DMS114 treated with DMSO at 0.1 percent for 48 hours (cell line): Measurements from ENCODE around the gene NXPH2.
A peak's percentile ranks its signal among the peaks of the same experiment; 100 is the strongest.

Source experiments
- DNase-seq: peaks from one replicate; lab custom pipeline; 2025; ENCODE audit not compliant: unreplicated experiment; lab: John Stamatoyannopoulos, UW

NXPH2 gene

GRCh38 chr2:138779781-138780445 is at the start of gene NXPH2:
TSS of gene NXPH2 (minus strand) at chr2:138780390. CDS start at chr2:138780241, 149 bp downstream.
- DNase-seq: no peak

GRCh38 chr2:138829326-138829919 is 49.2 kb upstream of the NXPH2 start:
- no peak for DNase-seq

GRCh38 chr2:138827426-138828054 is 47.4 kb upstream of the NXPH2 start:
- DNase-seq: peak; percentile 42

DNA sequence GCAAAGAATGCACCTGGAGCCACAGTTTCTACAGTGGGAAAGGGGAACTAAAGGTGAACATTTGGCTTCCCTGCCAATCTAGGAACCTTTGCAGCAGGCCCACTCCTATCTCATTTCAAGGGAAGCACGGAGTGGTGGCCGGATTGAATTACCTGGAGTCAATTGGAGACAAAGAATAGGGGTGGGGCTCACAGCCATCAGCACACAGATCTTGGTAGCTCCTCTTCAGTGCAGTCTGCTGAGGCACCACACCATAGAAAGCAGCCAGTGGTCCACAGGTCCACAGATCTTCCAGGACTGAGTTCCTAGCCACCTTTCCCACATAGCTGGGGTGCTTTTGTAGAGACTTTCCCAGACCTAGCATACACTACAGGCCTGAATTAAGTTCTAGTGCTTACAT is 43.5 kb upstream of the NXPH2 start:
- no peak for DNase-seq

GRCh38 chr2:138819964-138820363 is 39.8 kb upstream of the NXPH2 start:
- DNase-seq: no peak

GRCh38 chr2:138818556-138818955 is 38.4 kb upstream of the NXPH2 start:
- DNase-seq: no peak

- DNase-seq: no peak
These were observed 34.1 kb upstream of the NXPH2 start for GRCh38 chr2:138814123-138814898.

GRCh38 chr2:138811431-138811830 is 31.2 kb upstream of the NXPH2 start:
- DNase-seq: no peak

DNA sequence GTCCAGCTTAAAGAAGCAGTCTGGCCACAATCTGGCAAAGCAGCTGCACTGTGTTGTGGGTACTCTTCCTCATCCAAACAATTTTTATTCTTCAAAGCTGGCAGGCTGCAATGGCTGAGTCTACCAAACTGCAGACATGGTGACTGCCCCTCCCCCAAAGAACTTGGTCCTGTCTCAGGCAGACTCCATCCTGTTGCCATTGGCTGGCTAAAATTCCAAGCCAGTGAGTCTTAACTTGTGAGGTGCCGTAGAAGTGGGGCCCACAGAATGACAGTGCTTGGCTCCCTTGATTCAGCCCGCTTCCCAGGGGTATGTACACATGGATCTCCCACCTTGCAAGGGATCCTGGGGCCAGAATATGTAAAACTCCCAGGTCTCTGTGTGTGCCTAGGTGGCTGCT is 14.5 kb upstream of the NXPH2 start:
- DNase-seq: no peak

DNA sequence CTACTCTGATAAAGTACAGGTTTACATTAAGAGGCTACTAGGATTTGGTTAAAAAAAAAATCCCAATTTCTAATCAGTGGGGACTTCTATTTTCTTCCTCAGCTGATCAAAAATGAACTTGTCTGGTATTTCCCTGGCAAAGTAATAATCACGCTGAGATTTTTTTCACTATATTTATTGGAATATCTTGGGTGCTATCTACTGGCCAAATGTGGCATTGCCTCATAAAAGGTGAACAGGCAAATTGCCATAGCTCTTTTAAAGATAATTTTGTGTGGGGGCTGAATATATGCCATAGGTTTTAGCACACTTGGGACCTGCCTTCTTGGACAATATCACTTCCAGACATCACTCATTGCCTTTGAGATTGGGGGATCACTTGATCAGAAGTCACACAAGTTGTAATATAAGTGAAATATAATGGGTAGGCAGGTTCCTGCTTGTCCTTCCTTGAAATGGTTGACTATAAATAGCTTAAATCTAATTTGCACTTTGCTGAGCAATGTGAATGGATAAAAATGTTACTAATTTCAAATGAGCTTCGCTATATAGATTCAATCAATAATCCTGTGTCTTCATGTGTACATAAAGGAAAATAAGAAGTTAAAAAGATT is 7.0 kb upstream of the NXPH2 start:
- DNase-seq: no peak

GRCh38 chr2:138782383-138782782 is 2.2 kb upstream of the NXPH2 start:
- DNase-seq: no peak

DNA sequence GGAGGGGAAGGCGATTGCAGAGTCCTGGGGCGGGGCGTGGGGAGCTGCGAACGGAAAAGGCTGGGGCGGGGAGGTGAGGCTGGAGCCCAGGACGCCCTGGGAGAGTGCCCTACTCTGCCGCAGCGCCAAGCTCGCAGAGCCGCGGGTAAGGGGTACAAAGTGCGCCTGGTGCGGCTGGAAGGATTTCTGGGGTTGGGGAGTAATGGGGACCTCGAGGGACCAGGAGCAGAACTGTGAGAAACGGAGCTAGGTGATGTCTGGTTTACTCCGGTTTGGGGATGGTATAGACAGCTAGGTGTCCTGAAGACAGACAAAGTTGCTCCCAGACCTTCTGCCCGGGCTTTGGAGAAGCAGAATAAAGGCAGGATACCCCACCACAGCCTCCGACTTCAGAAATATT is 718 bp upstream of the NXPH2 start:
- no peak for DNase-seq

- DNase-seq: no peak
These were observed 273 bp upstream of the NXPH2 start for GRCh38 chr2:138780446-138780880.

DNA sequence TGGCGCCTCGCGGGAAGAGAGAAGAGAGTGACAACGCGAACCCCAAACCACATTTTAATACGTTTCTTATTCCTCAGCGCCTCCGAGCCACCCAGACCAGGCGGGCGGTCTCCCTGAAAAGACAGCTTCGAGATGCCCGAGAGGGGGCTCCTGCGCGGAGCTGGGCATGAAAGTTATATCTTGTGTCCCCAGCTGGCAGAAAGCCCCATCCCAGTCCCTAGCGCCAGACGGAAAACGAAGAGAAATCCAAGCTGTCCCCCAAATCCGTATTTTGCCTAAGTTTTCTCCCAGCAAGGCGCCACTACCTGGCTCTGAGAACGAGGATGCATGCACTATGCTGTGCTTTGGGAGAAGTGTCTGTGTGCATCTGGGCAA is 797 bp downstream of the NXPH2 start:
- DNase-seq: no peak

DNA sequence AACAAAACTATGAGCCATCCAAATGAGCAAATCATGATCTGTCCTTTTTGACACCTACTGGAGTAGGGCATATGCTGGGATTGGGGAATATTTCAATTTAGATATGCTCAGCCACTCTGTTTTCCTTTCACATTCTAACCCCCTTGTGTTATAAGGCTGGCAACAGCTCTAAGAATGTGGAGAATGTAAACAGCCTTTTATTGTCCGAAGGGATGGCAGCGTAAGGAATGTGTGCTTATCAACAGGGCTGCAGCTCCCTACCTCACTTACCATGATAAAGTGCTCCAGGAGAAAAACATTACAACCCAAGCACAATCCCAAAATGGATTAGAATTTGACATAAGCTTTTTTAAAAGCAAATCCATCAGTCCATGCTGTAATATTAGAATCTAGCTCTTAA is 2.2 kb downstream of the NXPH2 start:
- DNase-seq: no peak

DNA sequence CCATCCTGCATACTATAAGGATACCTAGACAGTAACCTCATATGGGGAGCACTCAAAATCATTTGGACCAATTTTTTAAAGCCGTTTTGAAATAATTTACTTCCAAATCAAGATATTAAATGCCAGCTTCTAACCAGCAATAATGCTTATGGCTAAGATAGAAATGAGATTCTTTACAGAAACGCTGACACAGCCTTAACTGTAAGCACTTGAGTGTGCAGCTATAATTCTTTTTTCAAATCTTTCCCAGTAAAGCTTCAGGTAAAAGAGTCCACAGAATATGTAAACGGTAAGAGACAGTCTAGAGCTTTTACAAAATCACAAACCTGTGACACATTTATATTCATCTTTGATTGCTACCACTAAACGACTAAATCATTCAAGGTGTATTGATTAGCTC is 4.5 kb downstream of the NXPH2 start:
- DNase-seq: no peak

DNA sequence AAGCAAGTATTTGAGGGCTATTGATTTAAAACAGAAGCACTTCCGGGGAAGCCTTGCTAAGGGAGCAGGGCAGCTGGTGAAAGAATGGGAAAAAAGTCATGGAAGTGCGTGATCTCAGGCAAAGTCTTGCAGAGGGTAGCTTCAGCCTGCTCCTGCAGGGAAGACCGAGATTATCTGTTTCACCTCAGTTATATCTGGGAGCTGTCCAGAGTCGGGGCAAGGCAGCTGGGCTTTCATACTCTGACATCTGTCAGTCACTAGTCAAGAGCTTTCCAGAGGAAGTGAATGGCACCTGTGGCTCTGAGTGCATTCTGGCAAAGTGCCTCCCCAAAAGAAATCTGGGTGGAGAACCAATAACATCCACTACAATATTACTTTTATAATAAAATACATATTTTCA is 8.7 kb downstream of the NXPH2 start:
- DNase-seq: no peak

GRCh38 chr2:138767101-138767500 is 13.1 kb downstream of the NXPH2 start:
- DNase-seq: no peak

GRCh38 chr2:138766464-138766863 is 13.7 kb downstream of the NXPH2 start:
- no peak for DNase-seq

GRCh38 chr2:138763971-138764370 is 16.2 kb downstream of the NXPH2 start:
- no peak for DNase-seq

- no peak for DNase-seq
These were observed 17.7 kb downstream of the NXPH2 start for GRCh38 chr2:138762533-138762932.
